A673 (cell line): ENCODE data around the gene SUPT3H.
"Not testable (repeated sequence)": the region's sequence is repeated elsewhere in the genome, so short reads cannot be mapped to it uniquely, and the experiment has no call there.

Experiments used
- CTCF ChIP-seq: fragments of 300-800, 200-600 bp; sonication (generic); conservative IDR thresholded peaks from 2 replicates; pipeline ENCODE4 v1.5.1; 2017; ENCODE audit warnings: low read depth, mild to moderate bottlenecking, antibody characterized with exemption, low read length, moderate library complexity, mixed read lengths
- EZH2 ChIP-seq: fragments of 200-600 bp; sonication (generic); IDR thresholded peaks from 2 replicates; pipeline ENCODE4 v1.6.1; 2017; ENCODE audit warnings: borderline replicate concordance, low read depth, mild to moderate bottlenecking, mixed read lengths, antibody characterized with exemption, low read length; ENCODE audit not compliant: poor library complexity, severe bottlenecking

GRCh38 chr6:44865184-44865583, 512.5 kb downstream of the SUPT3H start:
- not testable (repeated sequence) for TF ChIP-seq CTCF, EZH2
